ENCODE results near the gene MEIS3.

Gene MEIS3

DNA sequence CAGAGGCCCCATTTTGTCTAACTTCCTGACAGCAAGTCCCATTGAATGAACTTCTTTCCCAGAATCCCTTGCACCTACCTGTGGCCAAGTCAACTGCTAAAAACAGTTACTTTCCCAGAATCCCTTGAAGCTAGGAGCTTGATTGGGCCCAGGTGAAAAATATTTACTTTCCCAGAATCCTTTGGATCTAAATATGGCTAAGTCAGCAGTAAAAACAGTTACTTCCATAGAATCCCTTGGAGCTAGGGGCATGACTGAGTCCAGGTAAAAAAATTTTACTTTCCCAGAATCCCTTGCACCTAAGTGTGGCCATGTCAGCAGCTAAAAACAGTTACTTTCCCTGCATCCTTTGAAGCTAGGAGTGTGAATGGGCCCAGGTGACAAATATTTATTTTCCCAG lies 13.2 kb upstream of the MEIS3 start:
- TF ChIP-seq ARNT (IDR thresholded peaks at IDR 0.05) (no peak), L3MBTL2 (conservative IDR thresholded peaks at IDR 0.05) (no peak), ELF4 (IDR thresholded peaks at IDR 0.05) (no peak), SP1 (IDR thresholded peaks at IDR 0.05) (no peak), FOXA1 (IDR thresholded peaks at IDR 0.05) (no peak), FOXM1 (IDR thresholded peaks at IDR 0.05; ENCODE audit: borderline replicate concordance) (no peak), LEF1 (IDR thresholded peaks at IDR 0.05; ENCODE audit: borderline replicate concordance) (no peak), NFRKB (IDR thresholded peaks at IDR 0.05) (no peak), BHLHE40 (IDR thresholded peaks at IDR 0.05; ENCODE audit: borderline replicate concordance) (no peak), FOXK2 (IDR thresholded peaks at IDR 0.05) (no peak), SUZ12 (IDR thresholded peaks at IDR 0.05) (no peak), CTBP1 (IDR thresholded peaks at IDR 0.05; ENCODE audit: borderline replicate concordance) (no peak), ZNF384 (IDR thresholded peaks at IDR 0.05) (no peak), TARDBP (IDR thresholded peaks at IDR 0.05) (no peak)
- TF ChIP-seq, protein P1, sequence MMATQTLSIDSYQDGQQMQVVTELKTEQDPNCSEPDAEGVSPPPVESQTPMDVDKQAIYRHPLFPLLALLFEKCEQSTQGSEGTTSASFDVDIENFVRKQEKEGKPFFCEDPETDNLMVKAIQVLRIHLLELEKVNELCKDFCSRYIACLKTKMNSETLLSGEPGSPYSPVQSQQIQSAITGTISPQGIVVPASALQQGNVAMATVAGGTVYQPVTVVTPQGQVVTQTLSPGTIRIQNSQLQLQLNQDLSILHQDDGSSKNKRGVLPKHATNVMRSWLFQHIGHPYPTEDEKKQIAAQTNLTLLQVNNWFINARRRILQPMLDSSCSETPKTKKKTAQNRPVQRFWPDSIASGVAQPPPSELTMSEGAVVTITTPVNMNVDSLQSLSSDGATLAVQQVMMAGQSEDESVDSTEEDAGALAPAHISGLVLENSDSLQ (IDR thresholded peaks at IDR 0.05) = no peak
- POLR2A ChIA-PET = interaction anchor here (0.6 to 1.6 kb wide), 2 partner anchors 51 to 83 kb away, joined by 3 to 4 read pairs; partner anchors contain the start of gene KPTN
- DNase-seq (ENCODE audit: extremely low spot score) = no peak
- CTCF ChIA-PET = interaction anchor here (0.6 to 1.2 kb wide), 3 partner anchors 116 to 277 kb away, joined by 3 to 4 read pairs (median 3); no protein-coding TSS in a partner anchor

DNA sequence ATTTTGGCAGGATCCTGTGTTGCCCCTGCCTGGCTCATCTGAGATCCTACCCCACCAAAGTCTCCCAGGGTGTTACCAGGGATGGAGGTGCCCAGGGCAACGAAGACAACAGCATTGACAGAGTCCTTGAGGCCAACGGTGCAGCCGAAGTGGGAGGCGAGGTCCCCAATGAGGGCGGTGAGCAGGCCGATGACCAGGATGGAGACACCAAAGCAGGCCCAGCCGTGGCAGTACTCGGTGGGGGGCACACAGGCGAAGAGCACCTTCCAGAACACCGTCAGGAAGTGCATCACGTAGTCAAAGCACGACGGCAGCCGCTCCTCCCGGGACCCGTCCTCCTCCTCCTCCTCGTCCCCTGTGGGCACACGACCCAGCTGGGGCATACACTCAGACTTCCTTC lies 12.8 kb upstream of the MEIS3 start:
- TF ChIP-seq ARNT (IDR thresholded peaks at IDR 0.05) (no peak), TARDBP (IDR thresholded peaks at IDR 0.05) (no peak), HDGF (IDR thresholded peaks at IDR 0.05; ENCODE audit: borderline replicate concordance) (no peak), FOXK2 (IDR thresholded peaks at IDR 0.05) (no peak), CTBP1 (IDR thresholded peaks at IDR 0.05; ENCODE audit: borderline replicate concordance) (no peak), FOXA1 (IDR thresholded peaks at IDR 0.05) (no peak), LEF1 (IDR thresholded peaks at IDR 0.05; ENCODE audit: borderline replicate concordance) (no peak), NFRKB (IDR thresholded peaks at IDR 0.05) (no peak), SUZ12 (IDR thresholded peaks at IDR 0.05) (no peak), SP1 (IDR thresholded peaks at IDR 0.05) (no peak), BHLHE40 (IDR thresholded peaks at IDR 0.05; ENCODE audit: borderline replicate concordance) (no peak), ZNF384 (IDR thresholded peaks at IDR 0.05) (no peak), L3MBTL2 (conservative IDR thresholded peaks at IDR 0.05) (no peak), FOXM1 (IDR thresholded peaks at IDR 0.05; ENCODE audit: borderline replicate concordance) (no peak), ELF4 (IDR thresholded peaks at IDR 0.05) (no peak)
- TF ChIP-seq, protein P1 (IDR thresholded peaks at IDR 0.05) = no peak
- ChIA-PET CTCF (interaction anchor here (0.6 kb wide), 1 partner anchor 116 kb away, joined by 4 read pairs; no protein-coding TSS in a partner anchor), POLR2A (interaction anchor here (1.6 kb wide), 1 partner anchor 52 kb away, joined by 4 read pairs; the partner anchor contains the start of gene KPTN)
- DNase-seq (ENCODE audit: extremely low spot score) = no peak

- DNase-seq (ENCODE audit: extremely low spot score) = no peak
- POLR2A ChIA-PET = no interaction called here
- CTCF ChIA-PET = no interaction called here
- TF ChIP-seq FOXA1 (IDR thresholded peaks at IDR 0.05) (no peak), FOXM1 (IDR thresholded peaks at IDR 0.05; ENCODE audit: borderline replicate concordance) (no peak), FOXK2 (IDR thresholded peaks at IDR 0.05) (no peak), ELF4 (IDR thresholded peaks at IDR 0.05) (no peak), SUZ12 (IDR thresholded peaks at IDR 0.05) (no peak), NFRKB (IDR thresholded peaks at IDR 0.05) (no peak), L3MBTL2 (conservative IDR thresholded peaks at IDR 0.05) (no peak), SP1 (IDR thresholded peaks at IDR 0.05) (no peak), BHLHE40 (IDR thresholded peaks at IDR 0.05; ENCODE audit: borderline replicate concordance) (no peak), ZNF384 (IDR thresholded peaks at IDR 0.05) (no peak), CTBP1 (IDR thresholded peaks at IDR 0.05; ENCODE audit: borderline replicate concordance) (no peak), TARDBP (IDR thresholded peaks at IDR 0.05) (no peak), HDGF (IDR thresholded peaks at IDR 0.05; ENCODE audit: borderline replicate concordance) (no peak), ARNT (IDR thresholded peaks at IDR 0.05) (no peak), LEF1 (IDR thresholded peaks at IDR 0.05; ENCODE audit: borderline replicate concordance) (no peak)
- TF ChIP-seq, protein P1 (IDR thresholded peaks at IDR 0.05) = no peak
Measured at GRCh38 chr19:47430041-47430802, 10.9 kb upstream of the MEIS3 start.

DNA sequence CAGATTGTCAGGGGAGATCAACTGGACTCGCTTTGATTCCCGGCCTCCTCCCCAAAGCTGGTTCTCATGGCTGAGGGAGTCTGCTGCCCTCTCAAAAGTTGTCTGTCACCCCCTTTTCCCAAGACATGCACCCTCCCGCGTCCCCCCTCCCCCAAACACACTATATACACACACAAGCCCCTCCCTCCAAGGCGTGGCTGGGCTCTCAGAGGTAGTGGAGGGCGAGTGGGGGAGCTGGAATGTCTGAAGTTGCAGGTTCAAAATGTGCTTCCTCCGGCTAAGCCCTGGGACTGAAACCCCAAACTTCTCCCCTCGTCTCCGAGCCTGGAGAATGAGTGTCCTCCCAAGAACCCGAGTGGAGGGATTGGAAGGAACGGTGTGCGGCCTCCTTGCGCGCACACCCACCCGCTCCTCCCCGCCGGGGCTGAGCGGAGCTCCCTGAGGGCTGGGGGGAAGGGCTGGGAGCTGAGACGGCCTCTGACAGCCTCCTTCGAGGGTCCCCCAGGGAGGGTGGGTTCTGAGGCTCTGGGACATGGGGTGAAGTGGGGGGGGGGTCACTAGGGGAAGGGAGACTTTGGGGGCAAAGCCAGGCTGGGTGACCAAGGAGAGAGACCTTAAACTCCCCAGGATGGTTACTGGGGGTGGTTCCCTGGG lies 9.9 kb upstream of the MEIS3 start:
- no peak for DNase-seq (ENCODE audit: extremely low spot score)
- ChIA-PET CTCF (interaction anchor here (0.9 to 1.9 kb wide), 7 partner anchors 7 to 277 kb away, joined by 3 to 12 read pairs (median 4); partner anchors contain the start of gene DHX34), POLR2A (interaction anchor here (0.5 to 1.2 kb wide), 3 partner anchors 314 to 685 kb away, joined by 3 to 4 read pairs (median 3); partner anchors contain the start of gene ZC3H4)
- TF ChIP-seq, protein P1 (IDR thresholded peaks at IDR 0.05) = no peak
- TF ChIP-seq NFRKB (IDR thresholded peaks at IDR 0.05) = no peak
- no peak for TF ChIP-seq FOXK2 (IDR thresholded peaks at IDR 0.05)
- no peak for TF ChIP-seq L3MBTL2 (conservative IDR thresholded peaks at IDR 0.05)
- TF ChIP-seq FOXA1 (IDR thresholded peaks at IDR 0.05) = no peak

Measured in HEK293T (cell line).